MCF 10A (cell line): ENCODE results near the gene FAM227B. TPM values are rescaled to one million over a fixed set of nuclear protein-coding genes. Genes with fewer than 3 reads are reported as not detected.
A peak's percentile ranks its signal among the peaks of the same experiment; 100 is the strongest.
"Not testable (repeated sequence)": the region's sequence is repeated elsewhere in the genome, so short reads cannot be mapped to it uniquely, and the experiment has no call there.

Experiments used
- Bru-seq: library from RNA; stranded (reverse); fragments of 400-500 nt; gene quantifications from one replicate; lab custom pipeline; 2021; lab: Mats Ljungman, UMichigan
- BruChase-seq, 2 experiments: library from RNA; stranded (reverse); fragments of 400-500 nt; gene quantifications; one replicate each; lab custom pipeline; 2021; lab: Mats Ljungman, UMichigan
- BruUV-seq: library from RNA; stranded (reverse); fragments of 400-500 nt; replicated peaks from 2 replicates; lab custom pipeline; 2021; lab: Mats Ljungman, UMichigan
- CTCF ChIA-PET: fragments of 300-600 bp; sonication (Branson Sonifier 250); formaldehyde crosslinking; extraction: SDS; loops from one replicate; lab custom pipeline; 2021; ENCODE audit warnings: antibody characterized with exemption, inconsistent platforms; lab: Yijun Ruan, JAX
- POLR2A ChIA-PET: fragments of 300-600, 350-650 bp; sonication (Branson Sonifier 250); formaldehyde crosslinking; extraction: SDS; loops from one replicate; lab custom pipeline; 2020; ENCODE audit warnings: antibody characterized with exemption, inconsistent platforms; lab: Yijun Ruan, JAX
- DNase-seq: peaks from one replicate; pipeline ENCODE4 v3.0.0-alpha.2; 2018; ENCODE audit not compliant: unreplicated experiment
- H3K27ac Mint-ChIP-seq: one replicate; pipeline ENCODE4 v1.8.0; 2022; ENCODE audit warnings: mild to moderate bottlenecking, low read depth, mixed read lengths; ENCODE audit not compliant: unreplicated experiment
- H3K27me3 Mint-ChIP-seq: one replicate; pipeline ENCODE4 v1.8.0; 2022; ENCODE audit warnings: mixed read lengths; ENCODE audit not compliant: insufficient read depth, unreplicated experiment
- H3K36me3 Mint-ChIP-seq: one replicate; pipeline ENCODE4 v1.8.0; 2022; ENCODE audit warnings: mild to moderate bottlenecking, moderate library complexity, mixed read lengths; ENCODE audit not compliant: insufficient read depth, unreplicated experiment
- H3K4me1 Mint-ChIP-seq: one replicate; pipeline ENCODE4 v1.8.0; 2022; ENCODE audit warnings: mixed read lengths; ENCODE audit not compliant: insufficient read depth, unreplicated experiment
- H3K4me3 Mint-ChIP-seq: one replicate; pipeline ENCODE4 v1.8.0; 2022; ENCODE audit warnings: mild to moderate bottlenecking, moderate library complexity, mixed read lengths; ENCODE audit not compliant: unreplicated experiment
- H3K9me3 Mint-ChIP-seq: one replicate; pipeline ENCODE4 v1.8.0; 2022; ENCODE audit warnings: mixed read lengths; ENCODE audit not compliant: unreplicated experiment
- intact Hi-C: fragments of 100-400 bp; cut with micrococcal nuclease; formaldehyde crosslinking; loops from 2 replicates; pipeline ENCODE4 v1.14.1; 2022
- long read RNA-seq: library from polyadenylated mRNA; stranded (forward); transcript quantifications from one replicate; pipeline ENCODE4 v2.0.0, GENCODE V29; 2022
- total RNA-seq: library from RNA; stranded (reverse); gene quantifications from 2 replicates; pipeline ENCODE4 v1.2.3, GENCODE V29; 2022
- TF ChIP-seq, protein P1 (sequence below): fragments of 200-600 bp; IDR thresholded peaks from one replicate; pipeline ENCODE4 v1.8.0; 2022; ENCODE audit warnings: antibody characterized with exemption, mild to moderate bottlenecking; ENCODE audit not compliant: unreplicated experiment

The FAM227B gene, protein sequence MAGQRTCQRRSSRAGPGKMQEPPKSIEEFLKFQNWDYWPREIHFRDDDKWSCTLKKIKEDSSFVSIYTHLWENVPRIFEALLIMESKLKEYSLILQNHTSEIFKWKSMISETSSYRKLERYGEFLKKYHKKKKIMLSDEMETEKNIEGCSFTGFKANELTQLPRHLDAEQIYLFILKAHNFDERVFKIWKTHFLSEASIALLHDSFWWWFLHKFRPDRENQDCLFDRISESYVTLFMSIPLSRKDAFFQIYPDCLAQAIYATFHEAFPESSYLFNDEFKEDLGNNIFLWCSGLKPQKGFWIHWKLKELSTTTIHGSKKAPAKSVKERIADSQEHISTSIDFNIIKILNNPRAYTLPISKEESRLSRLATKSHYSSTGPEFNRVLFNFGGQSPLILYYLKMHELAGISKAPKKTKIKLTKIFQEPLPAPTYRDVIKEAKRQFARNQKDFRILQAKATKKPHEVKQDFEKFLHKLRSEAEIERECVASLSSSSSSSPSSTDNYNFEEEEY
- 5.8 and 6.4 TPM in 2 replicates for total RNA-seq
- Bru-seq, nascent RNA = percentile 36 among the genes with signal in this experiment
- percentile 31 among the genes with signal in this experiment for BruChase-seq, experiment 1, labeled RNA remaining after a 6-hour chase
- BruChase-seq, experiment 2, labeled RNA remaining after a 2-hour chase = percentile 41 among the genes with signal in this experiment
- long read RNA-seq, partial matches to known transcripts = 0 of 33 reads
- long read RNA-seq, other reads (novel, unspliced or antisense) = 31 of 33 reads

GRCh38 chr15:49620658-49621368 lies at the start of gene FAM227B, which contains the start of gene DTWD1:
TSS of gene FAM227B (minus strand) at chr15:49620818. CDS start at chr15:49615171, 5,647 bp downstream.
TSS of gene DTWD1 (plus strand) at chr15:49621048. CDS start at chr15:49625168, 4,120 bp downstream.
- intact Hi-C loops = loop anchor here (1.0 to 10.0 kb wide), 10 partner anchors 66 to 752 kb away; partner anchors contain the start of gene FGF7
- no peaks in the 10 kb centered on the region for H3K27me3 Mint-ChIP-seq
- no TSS peak for BruUV-seq
- H3K4me3 Mint-ChIP-seq = peak within 1 kb of the TSS; percentile 92
- ChIA-PET CTCF (interaction anchor here (0.6 to 0.7 kb wide), 3 partner anchors 84 to 253 kb away, joined by 3 to 4 read pairs (median 3); no protein-coding TSS in a partner anchor), POLR2A (interaction anchor here (0.6 to 3.0 kb wide), 31 partner anchors 10 to 1370 kb away, joined by 3 to 21 read pairs (median 4); partner anchors contain the start of genes COPS2, GABPB1 and GALK2)
- H3K9me3 Mint-ChIP-seq = no peaks in the 10 kb centered on the region
- TF ChIP-seq, protein P1, sequence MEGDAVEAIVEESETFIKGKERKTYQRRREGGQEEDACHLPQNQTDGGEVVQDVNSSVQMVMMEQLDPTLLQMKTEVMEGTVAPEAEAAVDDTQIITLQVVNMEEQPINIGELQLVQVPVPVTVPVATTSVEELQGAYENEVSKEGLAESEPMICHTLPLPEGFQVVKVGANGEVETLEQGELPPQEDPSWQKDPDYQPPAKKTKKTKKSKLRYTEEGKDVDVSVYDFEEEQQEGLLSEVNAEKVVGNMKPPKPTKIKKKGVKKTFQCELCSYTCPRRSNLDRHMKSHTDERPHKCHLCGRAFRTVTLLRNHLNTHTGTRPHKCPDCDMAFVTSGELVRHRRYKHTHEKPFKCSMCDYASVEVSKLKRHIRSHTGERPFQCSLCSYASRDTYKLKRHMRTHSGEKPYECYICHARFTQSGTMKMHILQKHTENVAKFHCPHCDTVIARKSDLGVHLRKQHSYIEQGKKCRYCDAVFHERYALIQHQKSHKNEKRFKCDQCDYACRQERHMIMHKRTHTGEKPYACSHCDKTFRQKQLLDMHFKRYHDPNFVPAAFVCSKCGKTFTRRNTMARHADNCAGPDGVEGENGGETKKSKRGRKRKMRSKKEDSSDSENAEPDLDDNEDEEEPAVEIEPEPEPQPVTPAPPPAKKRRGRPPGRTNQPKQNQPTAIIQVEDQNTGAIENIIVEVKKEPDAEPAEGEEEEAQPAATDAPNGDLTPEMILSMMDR = no peak
- peak; percentile 96 for DNase-seq
- peaks cover 13% of the 10 kb centered on the region for H3K36me3 Mint-ChIP-seq
- peak within 1 kb of the TSS; percentile 98 for H3K27ac Mint-ChIP-seq
- H3K4me1 Mint-ChIP-seq = peaks cover 23% of the 10 kb centered on the region

DNA sequence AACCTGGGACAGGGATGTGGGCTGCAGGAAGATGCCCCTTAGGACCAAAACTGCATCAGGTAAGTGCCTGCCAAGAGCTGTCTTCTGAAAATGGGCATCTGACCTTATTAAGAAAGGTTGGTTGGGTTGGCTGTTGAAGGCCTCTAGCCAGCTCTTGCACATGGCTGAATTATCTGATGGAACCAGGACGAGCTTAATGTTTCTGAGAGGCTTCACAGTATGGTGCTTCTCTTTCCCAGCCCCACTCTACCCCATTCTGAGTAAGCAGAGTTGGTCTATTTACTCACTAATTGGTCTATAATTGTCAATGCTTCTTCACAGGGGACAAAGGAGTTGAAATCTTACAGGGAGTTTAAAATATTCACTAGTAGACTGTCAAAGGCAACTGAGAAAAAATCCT lies 48.7 kb upstream of the FAM227B start:
- BruUV-seq = no TSS peak

DNA sequence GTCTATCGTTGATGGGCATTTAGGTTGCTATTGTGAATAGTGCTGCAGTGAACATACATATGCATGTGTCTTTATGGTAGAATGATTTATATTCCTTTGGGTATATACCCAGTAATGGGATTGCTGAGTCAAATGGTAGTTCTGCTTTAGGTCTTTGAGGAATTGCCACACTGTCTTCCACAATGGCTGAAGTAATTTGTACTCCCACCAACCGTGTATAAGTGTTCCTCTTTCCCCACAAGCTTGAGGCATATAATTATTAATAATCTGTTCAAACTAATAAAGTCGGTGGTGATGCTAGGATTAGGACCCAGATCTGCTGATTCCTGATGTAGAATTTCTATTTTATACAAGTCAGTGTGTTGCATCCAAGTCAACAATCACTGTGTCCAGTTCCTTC lies 45.9 kb upstream of the FAM227B start:
- CTCF ChIA-PET = not testable (repeated sequence)

More for the DNA sequence above, 48.7 kb upstream of the FAM227B start:
- DNase-seq = no peak
- ChIA-PET POLR2A (interaction anchor here (0.6 kb wide), 1 partner anchor 43 kb away, joined by 3 read pairs; no protein-coding TSS in a partner anchor), CTCF (interaction anchor here (0.9 kb wide), 1 partner anchor 9 kb away, joined by 3 read pairs; no protein-coding TSS in a partner anchor)
- H3K4me3 Mint-ChIP-seq = no peak overlapping the region
- TF ChIP-seq, protein P1 = no peak
- no peaks in the 10 kb centered on the region for H3K36me3 Mint-ChIP-seq
- H3K27ac Mint-ChIP-seq = no peak overlapping the region
- no peaks in the 10 kb centered on the region for H3K9me3 Mint-ChIP-seq
- H3K4me1 Mint-ChIP-seq = peaks cover 2% of the 10 kb centered on the region
- H3K27me3 Mint-ChIP-seq = no peaks in the 10 kb centered on the region
- intact Hi-C loops = no loop called here

DNA sequence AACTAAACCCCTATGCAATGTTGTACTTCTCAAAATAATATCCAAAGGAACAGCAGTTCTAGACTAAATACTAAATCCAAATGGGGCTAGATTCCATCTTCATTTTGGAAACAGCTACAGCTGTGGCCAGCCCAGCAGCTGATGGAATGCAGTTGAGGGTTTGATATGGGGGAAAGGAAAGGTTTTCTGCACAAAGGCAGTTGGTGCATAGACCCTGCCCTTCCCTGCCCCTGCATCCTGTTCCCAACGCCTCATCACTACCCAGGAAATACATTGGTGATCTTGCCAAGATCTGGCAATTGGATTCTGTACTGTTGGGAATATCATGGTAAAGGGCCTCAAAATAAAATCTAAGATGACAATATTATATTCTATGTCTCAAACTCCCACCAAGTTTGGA lies 44.1 kb upstream of the FAM227B start:
- Mint-ChIP-seq H3K4me3 (no peak overlapping the region), H3K27ac (no peak overlapping the region), H3K9me3 (no peaks in the 10 kb centered on the region), H3K4me1 (no peaks in the 10 kb centered on the region), H3K27me3 (no peaks in the 10 kb centered on the region), H3K36me3 (no peaks in the 10 kb centered on the region)
- intact Hi-C loops = no loop called here
- TF ChIP-seq, protein P1 = no peak
- no peak for DNase-seq
- BruUV-seq = no TSS peak
- POLR2A ChIA-PET = no interaction called here
- CTCF ChIA-PET = interaction anchor here (0.9 kb wide), 1 partner anchor 428 kb away, joined by 4 read pairs; no protein-coding TSS in a partner anchor

More for the DNA sequence above, 45.9 kb upstream of the FAM227B start:
- DNase-seq, H3K27me3 Mint-ChIP-seq, intact Hi-C loops, H3K36me3 Mint-ChIP-seq, H3K4me1 Mint-ChIP-seq, H3K4me3 Mint-ChIP-seq, POLR2A ChIA-PET, H3K9me3 Mint-ChIP-seq, H3K27ac Mint-ChIP-seq, BruUV-seq: not testable (repeated sequence)
